Measurements from ENCODE around the gene HPSE2. TPM values are rescaled to one million over a fixed set of nuclear protein-coding genes. Genes with fewer than 3 reads are reported as not detected.
A peak's percentile ranks its signal among the peaks of the same experiment; 100 is the strongest.

HPSE2 gene
- total and polyA plus RNA-seq, 4 donors: 0.05 TPM; not detected in 3

- H3K27me3 ChIP-seq (ENCODE audit: control insufficient read depth in 4 of 4, insufficient read depth in 4 of 4, low read length in 3 of 4): no peaks in the 10 kb centered on the region
- DNase-seq (ENCODE audit: low spot score): no peak
- peaks cover 6 to 49% (median 30%) of the 10 kb centered on the region in 4 donors for H3K4me1 ChIP-seq (ENCODE audit: control insufficient read depth in 4 of 4, insufficient read depth in 4 of 4, low read length in 3 of 4)
- no peak overlapping the region for H3K9ac ChIP-seq (ENCODE audit: low read depth in 1 of 2, low read length in 2 of 2)
- no peak overlapping the region for H3K4me3 ChIP-seq (ENCODE audit: low read depth in 1 of 3, low read length in 3 of 3)
- H3K36me3 ChIP-seq (ENCODE audit: control insufficient read depth in 4 of 4, insufficient read depth in 3 of 4, low read depth in 1 of 4, low read length in 3 of 4): peaks cover 3 to 25% (median 10%) of the 10 kb centered on the region in 4 donors
- TF ChIP-seq NR2F2 (IDR thresholded peaks at IDR 0.05) (no peak), JUND (IDR thresholded peaks at IDR 0.05) (no peak), ATF3 (IDR thresholded peaks at IDR 0.05) (no peak), RXRA (IDR thresholded peaks at IDR 0.05) (no peak), SP1 (IDR thresholded peaks at IDR 0.05) (no peak), FOXA1 (IDR thresholded peaks at IDR 0.05) (no peak), GABPA (IDR thresholded peaks at IDR 0.05 in 1 of 2, conservative IDR thresholded peaks at IDR 0.05 in 1 of 2) (no peak), EGR1 (IDR thresholded peaks at IDR 0.05; ENCODE audit: low read depth in 2 of 2) (no peak), HNF4G (IDR thresholded peaks at IDR 0.05) (no peak), TAF1 (conservative IDR thresholded peaks at IDR 0.05) (no peak), REST (IDR thresholded peaks at IDR 0.05) (no peak), RAD21 (IDR thresholded peaks at IDR 0.05) (no peak), FOXA2 (IDR thresholded peaks at IDR 0.05) (no peak), HNF4A (conservative IDR thresholded peaks at IDR 0.05) (no peak), YY1 (IDR thresholded peaks at IDR 0.05) (no peak)
- TF ChIP-seq, protein P1, sequence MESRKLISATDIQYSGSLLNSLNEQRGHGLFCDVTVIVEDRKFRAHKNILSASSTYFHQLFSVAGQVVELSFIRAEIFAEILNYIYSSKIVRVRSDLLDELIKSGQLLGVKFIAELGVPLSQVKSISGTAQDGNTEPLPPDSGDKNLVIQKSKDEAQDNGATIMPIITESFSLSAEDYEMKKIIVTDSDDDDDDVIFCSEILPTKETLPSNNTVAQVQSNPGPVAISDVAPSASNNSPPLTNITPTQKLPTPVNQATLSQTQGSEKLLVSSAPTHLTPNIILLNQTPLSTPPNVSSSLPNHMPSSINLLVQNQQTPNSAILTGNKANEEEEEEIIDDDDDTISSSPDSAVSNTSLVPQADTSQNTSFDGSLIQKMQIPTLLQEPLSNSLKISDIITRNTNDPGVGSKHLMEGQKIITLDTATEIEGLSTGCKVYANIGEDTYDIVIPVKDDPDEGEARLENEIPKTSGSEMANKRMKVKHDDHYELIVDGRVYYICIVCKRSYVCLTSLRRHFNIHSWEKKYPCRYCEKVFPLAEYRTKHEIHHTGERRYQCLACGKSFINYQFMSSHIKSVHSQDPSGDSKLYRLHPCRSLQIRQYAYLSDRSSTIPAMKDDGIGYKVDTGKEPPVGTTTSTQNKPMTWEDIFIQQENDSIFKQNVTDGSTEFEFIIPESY (IDR thresholded peaks at IDR 0.05): no peak
- TF ChIP-seq, protein P2, sequence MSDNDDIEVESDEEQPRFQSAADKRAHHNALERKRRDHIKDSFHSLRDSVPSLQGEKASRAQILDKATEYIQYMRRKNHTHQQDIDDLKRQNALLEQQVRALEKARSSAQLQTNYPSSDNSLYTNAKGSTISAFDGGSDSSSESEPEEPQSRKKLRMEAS (IDR thresholded peaks at IDR 0.05): no peak
- TF ChIP-seq, protein P3, sequence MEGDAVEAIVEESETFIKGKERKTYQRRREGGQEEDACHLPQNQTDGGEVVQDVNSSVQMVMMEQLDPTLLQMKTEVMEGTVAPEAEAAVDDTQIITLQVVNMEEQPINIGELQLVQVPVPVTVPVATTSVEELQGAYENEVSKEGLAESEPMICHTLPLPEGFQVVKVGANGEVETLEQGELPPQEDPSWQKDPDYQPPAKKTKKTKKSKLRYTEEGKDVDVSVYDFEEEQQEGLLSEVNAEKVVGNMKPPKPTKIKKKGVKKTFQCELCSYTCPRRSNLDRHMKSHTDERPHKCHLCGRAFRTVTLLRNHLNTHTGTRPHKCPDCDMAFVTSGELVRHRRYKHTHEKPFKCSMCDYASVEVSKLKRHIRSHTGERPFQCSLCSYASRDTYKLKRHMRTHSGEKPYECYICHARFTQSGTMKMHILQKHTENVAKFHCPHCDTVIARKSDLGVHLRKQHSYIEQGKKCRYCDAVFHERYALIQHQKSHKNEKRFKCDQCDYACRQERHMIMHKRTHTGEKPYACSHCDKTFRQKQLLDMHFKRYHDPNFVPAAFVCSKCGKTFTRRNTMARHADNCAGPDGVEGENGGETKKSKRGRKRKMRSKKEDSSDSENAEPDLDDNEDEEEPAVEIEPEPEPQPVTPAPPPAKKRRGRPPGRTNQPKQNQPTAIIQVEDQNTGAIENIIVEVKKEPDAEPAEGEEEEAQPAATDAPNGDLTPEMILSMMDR (IDR thresholded peaks at IDR 0.05; ENCODE audit: low read depth, low read length, missing input control): no peak
- H3K9me3 ChIP-seq (ENCODE audit: control insufficient read depth in 4 of 4, low read length in 3 of 4): no peaks in the 10 kb centered on the region
- 96% methylated on average over 18 of the region's 18 CpGs for WGBS
- H3K27ac ChIP-seq (ENCODE audit: low read depth in 1 of 2, low read length in 2 of 2): peak overlapping the region; percentile 81
Observed at GRCh38 chr10:98418665-98419468, 816.8 kb downstream of the HPSE2 start.
